HG03025 (cell line): ENCODE measurements around the gene C1orf50.
"Not testable (repeated sequence)": the region's sequence is repeated elsewhere in the genome, so short reads cannot be mapped to it uniquely, and the experiment has no call there.

Experiments
- ATAC-seq: cut with Tn5 transposase; IDR thresholded peaks from one replicate; pipeline ENCODE4 v1.9.1; 2021; ENCODE audit warnings: mild to moderate bottlenecking, moderate library complexity; ENCODE audit not compliant: unreplicated experiment, low FRiP score

The C1orf50 gene

GRCh38 chr1:42739753-42740700, 27.0 kb upstream of the C1orf50 start, which contains the start of gene CLDN19:
Gene CLDN19, minus strand, starts transcription at chr1:42740236. Its CDS starts 173 bp downstream, at chr1:42740063.
- ATAC-seq: no peak

GRCh38 chr1:42740851-42741580, 26.0 kb upstream of the C1orf50 start:
- no peak for ATAC-seq

GRCh38 chr1:42741706-42742105, 25.3 kb upstream of the C1orf50 start:
- no peak for ATAC-seq

- no peak for ATAC-seq
Measured at GRCh38 chr1:42742141-42742540, 24.9 kb upstream of the C1orf50 start.

GRCh38 chr1:42742617-42743316, 24.3 kb upstream of the C1orf50 start:
- ATAC-seq: no peak

GRCh38 chr1:42743317-42744147, 23.5 kb upstream of the C1orf50 start:
- ATAC-seq: no peak

GRCh38 chr1:42744148-42744413, 23.0 kb upstream of the C1orf50 start:
- ATAC-seq: no peak

- no peak for ATAC-seq
Measured at GRCh38 chr1:42745851-42746250, 21.2 kb upstream of the C1orf50 start.

GRCh38 chr1:42746436-42747105, 20.5 kb upstream of the C1orf50 start:
- no peak for ATAC-seq

- no peak for ATAC-seq
Measured at GRCh38 chr1:42747125-42747524, 19.9 kb upstream of the C1orf50 start.

- ATAC-seq: no peak
Measured at GRCh38 chr1:42748021-42748420, 19.0 kb upstream of the C1orf50 start.

GRCh38 chr1:42748461-42749410, 18.3 kb upstream of the C1orf50 start:
- ATAC-seq: no peak

- ATAC-seq: no peak
Measured at GRCh38 chr1:42750041-42750440, 17.0 kb upstream of the C1orf50 start.

- ATAC-seq: not testable (repeated sequence)
Measured at GRCh38 chr1:42751511-42752070, 15.5 kb upstream of the C1orf50 start.

GRCh38 chr1:42752284-42752683, 14.8 kb upstream of the C1orf50 start:
- ATAC-seq: no peak

GRCh38 chr1:42753070-42753469, 14.0 kb upstream of the C1orf50 start:
- ATAC-seq: no peak

GRCh38 chr1:42756956-42757891, 9.8 kb upstream of the C1orf50 start:
- no peak for ATAC-seq
